HG03521 (cell line): ENCODE measurements around the gene LRRC70.

Source experiments
- ATAC-seq: cut with Tn5 transposase; IDR thresholded peaks from one replicate; pipeline ENCODE4 v1.9.1; 2021; ENCODE audit warnings: mild to moderate bottlenecking, moderate library complexity; ENCODE audit not compliant: unreplicated experiment

LRRC70 gene

GRCh38 chr5:62572918-62573514 is 5.6 kb upstream of the LRRC70 start:
- no peak for ATAC-seq

GRCh38 chr5:62574599-62574998 is 4.0 kb upstream of the LRRC70 start:
- ATAC-seq, result no peak

GRCh38 chr5:62575066-62575465 is 3.6 kb upstream of the LRRC70 start:
- ATAC-seq, result no peak

- ATAC-seq, result no peak
These were observed 3.1 kb upstream of the LRRC70 start for GRCh38 chr5:62575489-62575888.

GRCh38 chr5:62576570-62577170 is 1.9 kb upstream of the LRRC70 start:
- no peak for ATAC-seq

- ATAC-seq, result no peak
These were observed 1.1 kb upstream of the LRRC70 start for GRCh38 chr5:62577488-62577887.

GRCh38 chr5:62579761-62580160 is 1.1 kb downstream of the LRRC70 start:
- ATAC-seq, result no peak

- no peak for ATAC-seq
These were observed 3.4 kb downstream of the LRRC70 start for GRCh38 chr5:62581836-62582597.

GRCh38 chr5:62584391-62584790 is 5.8 kb downstream of the LRRC70 start:
- ATAC-seq, result no peak

GRCh38 chr5:62585306-62585705 is 6.7 kb downstream of the LRRC70 start:
- ATAC-seq, result no peak

GRCh38 chr5:62585751-62586150 is 7.1 kb downstream of the LRRC70 start:
- ATAC-seq, result no peak

GRCh38 chr5:62587737-62588136 is 9.1 kb downstream of the LRRC70 start:
- ATAC-seq, result no peak

- no peak for ATAC-seq
These were observed 10.0 kb downstream of the LRRC70 start for GRCh38 chr5:62588668-62589067.

- no peak for ATAC-seq
These were observed 10.9 kb downstream of the LRRC70 start for GRCh38 chr5:62589504-62589903.

GRCh38 chr5:62590387-62590786 is 11.8 kb downstream of the LRRC70 start:
- no peak for ATAC-seq

GRCh38 chr5:62592558-62592957 is 13.9 kb downstream of the LRRC70 start:
- no peak for ATAC-seq

- no peak for ATAC-seq
These were observed 14.7 kb downstream of the LRRC70 start for GRCh38 chr5:62593331-62593730.

GRCh38 chr5:62594364-62594984 is 15.9 kb downstream of the LRRC70 start:
- ATAC-seq, result no peak

- no peak for ATAC-seq
These were observed 17.5 kb downstream of the LRRC70 start for GRCh38 chr5:62596096-62596495.

- ATAC-seq, result no peak
These were observed 18.1 kb downstream of the LRRC70 start for GRCh38 chr5:62596691-62597090.

- no peak for ATAC-seq
These were observed 18.7 kb downstream of the LRRC70 start for GRCh38 chr5:62597314-62597713.
